ENCODE results near the gene TRMT10B. TPM values are rescaled to one million over a fixed set of nuclear protein-coding genes. Genes with fewer than 3 reads are reported as not detected.
A peak's percentile ranks its signal among the peaks of the same experiment; 100 is the strongest.
"Not testable (repeated sequence)": the region's sequence is repeated elsewhere in the genome, so short reads cannot be mapped to it uniquely, and the experiment has no call there.

The TRMT10B gene
- total RNA-seq, 2 donors from 2014 or later: 10.7 to 14.9 TPM

GRCh38 chr9:37798677-37799076, 45.1 kb downstream of the TRMT10B start:
- no peak for ATAC-seq (ENCODE audit: insufficient number of reproducible peaks, low FRiP score, low read depth)
- DNase-seq (ENCODE audit: low spot score): no peak

GRCh38 chr9:37800631-37801286, 47.2 kb downstream of the TRMT10B start, which contains the start of gene DCAF10:
Gene DCAF10 (plus strand): TSS chr9:37800797. CDS start chr9:37800867, 70 bp downstream.
- Histone ChIP-seq H3K4me3 (peak within 1 kb of the TSS; percentile 92), H3K9me3 (no peaks in the 10 kb centered on the region), H3K4me1 (ENCODE audit: control insufficient read depth in 1 of 2, low read depth in 2 of 2) (peaks cover 26 to 27% of the 10 kb centered on the region in 2 donors), H3K27me3 (replicated peaks; ENCODE audit: insufficient read depth) (no peaks in the 10 kb centered on the region), H3K27ac (peak within 1 kb of the TSS; percentile 72 to 89), H3K36me3 (no peaks in the 10 kb centered on the region)
- ATAC-seq (ENCODE audit: insufficient number of reproducible peaks, low FRiP score, low read depth) (peak; percentile 72), DNase-seq (ENCODE audit: low spot score) (peak; percentile 47)
- no peak for TF ChIP-seq CTCF (IDR thresholded peaks at IDR 0.05)

More at GRCh38 chr9:37798677-37799076, 45.1 kb downstream of the TRMT10B start:
- Histone ChIP-seq H3K36me3 (no peaks in the 10 kb centered on the region), H3K27ac (no peak overlapping the region), H3K9me3 (no peaks in the 10 kb centered on the region), H3K4me3 (no peak overlapping the region), H3K27me3 (replicated peaks; ENCODE audit: insufficient read depth) (no peaks in the 10 kb centered on the region), H3K4me1 (ENCODE audit: control insufficient read depth in 1 of 2, low read depth in 2 of 2) (peaks cover 24 to 26% of the 10 kb centered on the region in 2 donors)
- no peak for TF ChIP-seq CTCF (IDR thresholded peaks at IDR 0.05)

GRCh38 chr9:37801287-37801850, 47.8 kb downstream of the TRMT10B start:
- peak; percentile 9 for ATAC-seq (ENCODE audit: insufficient number of reproducible peaks, low FRiP score, low read depth)
- Histone ChIP-seq H3K4me1 (ENCODE audit: control insufficient read depth in 1 of 2, low read depth in 2 of 2) (peaks cover 26 to 27% of the 10 kb centered on the region in 2 donors), H3K27me3 (replicated peaks; ENCODE audit: insufficient read depth) (no peaks in the 10 kb centered on the region), H3K9me3 (no peaks in the 10 kb centered on the region), H3K36me3 (no peaks in the 10 kb centered on the region), H3K4me3 (peak overlapping the region; percentile 92), H3K27ac (peak overlapping the region; percentile 72 to 89)
- no peak for TF ChIP-seq CTCF (IDR thresholded peaks at IDR 0.05)
- DNase-seq (ENCODE audit: low spot score): peak; percentile 9

- Histone ChIP-seq H3K27ac (no peak overlapping the region), H3K36me3 (no peaks in the 10 kb centered on the region), H3K9me3 (no peaks in the 10 kb centered on the region), H3K4me1 (ENCODE audit: control insufficient read depth in 1 of 2, low read depth in 2 of 2) (peaks cover 26 to 27% of the 10 kb centered on the region in 2 donors), H3K27me3 (replicated peaks; ENCODE audit: insufficient read depth) (no peaks in the 10 kb centered on the region), H3K4me3 (peak overlapping the region; percentile 92)
- DNase-seq (ENCODE audit: low spot score) (no peak), ATAC-seq (ENCODE audit: insufficient number of reproducible peaks, low FRiP score, low read depth) (no peak)
- no peak for TF ChIP-seq CTCF (IDR thresholded peaks at IDR 0.05)
Measured at GRCh38 chr9:37801959-37802711, 48.5 kb downstream of the TRMT10B start.

- TF ChIP-seq CTCF (IDR thresholded peaks at IDR 0.05): no peak
- no peak for ATAC-seq (ENCODE audit: insufficient number of reproducible peaks, low FRiP score, low read depth)
Measured at GRCh38 chr9:37806271-37806670, 52.7 kb downstream of the TRMT10B start.

GRCh38 chr9:37809676-37810075, 56.1 kb downstream of the TRMT10B start:
- not testable (repeated sequence) for H3K4me1 ChIP-seq (ENCODE audit: control insufficient read depth in 1 of 2, low read depth in 2 of 2); H3K27ac ChIP-seq; H3K36me3 ChIP-seq; H3K9me3 ChIP-seq; ATAC-seq (ENCODE audit: insufficient number of reproducible peaks, low FRiP score, low read depth); DNase-seq (ENCODE audit: low spot score); H3K4me3 ChIP-seq; H3K27me3 ChIP-seq (replicated peaks; ENCODE audit: insufficient read depth)

More at GRCh38 chr9:37806271-37806670, 52.7 kb downstream of the TRMT10B start:
- Histone ChIP-seq H3K4me3 (no peak overlapping the region), H3K9me3 (no peaks in the 10 kb centered on the region), H3K27ac (no peak overlapping the region), H3K4me1 (ENCODE audit: control insufficient read depth in 1 of 2, low read depth in 2 of 2) (peaks cover 21 to 23% of the 10 kb centered on the region in 2 donors), H3K36me3 (no peaks in the 10 kb centered on the region), H3K27me3 (replicated peaks; ENCODE audit: insufficient read depth) (no peaks in the 10 kb centered on the region)
- DNase-seq (ENCODE audit: low spot score): no peak

All from thoracic aorta (tissue), 2 donors.